Esophagus muscularis mucosa (tissue), 4 donors: Measurements from ENCODE around the gene GTF2IRD1.

Experiments used
- CTCF ChIP-seq, 3 experiments: fragments of 200-600 bp in 2 of 3; fragments of 450-650 bp in 1 of 3; sonication (generic) in 2 of 3; IDR thresholded peaks; one replicate each; pipeline ENCODE4 v1.5.1; 2017 to 2019; ENCODE audit warnings: antibody characterized with exemption in 3 of 3, mild to moderate bottlenecking in 2 of 3, moderate library complexity in 1 of 3
- EP300 ChIP-seq: sonication (generic); formaldehyde crosslinking; IDR thresholded peaks from one replicate; pipeline ENCODE4 v1.6.1; 2017; ENCODE audit warnings: antibody characterized with exemption
- POLR2A ChIP-seq: fragments of 450-650 bp; IDR thresholded peaks from one replicate; pipeline ENCODE4 v1.6.1; 2017; ENCODE audit warnings: antibody characterized with exemption, moderate library complexity, mild to moderate bottlenecking, low read depth

GRCh38 chr7:74483402-74484336 is 30.0 kb downstream of the GTF2IRD1 start:
- TF ChIP-seq CTCF (IDR thresholded peaks at IDR 0.05), result no peak
- TF ChIP-seq EP300, result no peak
- no peak for TF ChIP-seq POLR2A
